Spleen (tissue), 7 donors: ENCODE measurements around the gene INSR.

Experiments
- POLR2AphosphoS5 ChIP-seq, 3 donors: sonication (generic); formaldehyde crosslinking; IDR thresholded peaks; one replicate each; pipeline ENCODE4 v1.5.1; 2017; ENCODE audit warnings: antibody characterized with exemption in 3 of 3
- TF ChIP-seq, protein P1 (sequence below), 11 experiments: fragments of 200-600 bp in 7 of 11; fragments of 450-650 bp in 4 of 11; sonication (generic) in 4 of 11; IDR thresholded peaks in 8 of 11; conservative IDR thresholded peaks in 3 of 11; 1 replicate in 7 of 11; 2 replicates in 4 of 11; pipeline versions ENCODE4 v1.4.0 to v1.8.0; 2016 to 2021; ENCODE audit warnings: antibody characterized with exemption in 11 of 11, inconsistent platforms in 4 of 11, mild to moderate bottlenecking in 1 of 11
- donor health status: DM: no; HTN: no; CAD: no; lungs with moderate emphysema.
- donor health status: DM: no; HTN: no; CAD: no.
- donor health status: DM: no; HTN: no; CAD: no.

DNA sequence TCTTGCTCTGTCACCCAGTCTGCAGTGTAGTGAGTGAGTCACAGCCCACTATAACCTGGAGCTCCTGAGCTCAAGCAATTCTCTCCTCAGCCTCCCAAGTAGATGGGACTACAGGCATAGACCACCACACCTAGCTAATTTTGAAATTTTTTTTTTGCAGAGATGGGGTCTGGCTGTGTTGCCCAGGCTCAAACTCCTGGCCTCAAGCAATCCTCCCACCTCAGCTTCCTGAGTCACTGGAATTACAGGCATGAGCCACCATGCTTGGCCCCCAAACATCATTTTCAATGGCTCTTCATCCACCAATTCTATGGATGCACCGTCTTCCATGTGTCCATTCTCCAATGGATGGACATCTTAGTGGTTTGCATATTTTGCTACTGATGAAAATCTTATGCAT lies 155.8 kb downstream of the INSR start:
- TF ChIP-seq POLR2AphosphoS5 (IDR thresholded peaks at IDR 0.05), result no peak
- TF ChIP-seq, protein P1, sequence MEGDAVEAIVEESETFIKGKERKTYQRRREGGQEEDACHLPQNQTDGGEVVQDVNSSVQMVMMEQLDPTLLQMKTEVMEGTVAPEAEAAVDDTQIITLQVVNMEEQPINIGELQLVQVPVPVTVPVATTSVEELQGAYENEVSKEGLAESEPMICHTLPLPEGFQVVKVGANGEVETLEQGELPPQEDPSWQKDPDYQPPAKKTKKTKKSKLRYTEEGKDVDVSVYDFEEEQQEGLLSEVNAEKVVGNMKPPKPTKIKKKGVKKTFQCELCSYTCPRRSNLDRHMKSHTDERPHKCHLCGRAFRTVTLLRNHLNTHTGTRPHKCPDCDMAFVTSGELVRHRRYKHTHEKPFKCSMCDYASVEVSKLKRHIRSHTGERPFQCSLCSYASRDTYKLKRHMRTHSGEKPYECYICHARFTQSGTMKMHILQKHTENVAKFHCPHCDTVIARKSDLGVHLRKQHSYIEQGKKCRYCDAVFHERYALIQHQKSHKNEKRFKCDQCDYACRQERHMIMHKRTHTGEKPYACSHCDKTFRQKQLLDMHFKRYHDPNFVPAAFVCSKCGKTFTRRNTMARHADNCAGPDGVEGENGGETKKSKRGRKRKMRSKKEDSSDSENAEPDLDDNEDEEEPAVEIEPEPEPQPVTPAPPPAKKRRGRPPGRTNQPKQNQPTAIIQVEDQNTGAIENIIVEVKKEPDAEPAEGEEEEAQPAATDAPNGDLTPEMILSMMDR (IDR thresholded peaks at IDR 0.05 in 8 of 11, conservative IDR thresholded peaks at IDR 0.05 in 3 of 11), result no peak
